Endothelial cell (in vitro differentiated cells): ENCODE results near the gene CHRNA3. TPM values are rescaled to one million over a fixed set of nuclear protein-coding genes. Genes with fewer than 3 reads are reported as not detected.

Source experiments
- DNase-seq: peaks from one replicate; pipeline ENCODE4 v3.0.0; 2021; ENCODE audit warnings: low spot score
- H3K27ac Mint-ChIP-seq: one replicate; pipeline ENCODE4 v1.8.0; 2021; ENCODE audit warnings: mixed read lengths, inconsistent platforms; ENCODE audit not compliant: unreplicated experiment
- H3K27me3 Mint-ChIP-seq: one replicate; pipeline ENCODE4 v1.8.0; 2021; ENCODE audit warnings: mild to moderate bottlenecking, moderate library complexity, mixed read lengths, inconsistent platforms; ENCODE audit not compliant: unreplicated experiment
- H3K36me3 Mint-ChIP-seq: one replicate; pipeline ENCODE4 v1.8.0; 2021; ENCODE audit warnings: mild to moderate bottlenecking, low read depth, mixed read lengths, inconsistent platforms; ENCODE audit not compliant: unreplicated experiment
- H3K4me1 Mint-ChIP-seq: one replicate; pipeline ENCODE4 v1.8.0; 2021; ENCODE audit warnings: mild to moderate bottlenecking, mixed read lengths, inconsistent platforms; ENCODE audit not compliant: unreplicated experiment
- H3K4me3 Mint-ChIP-seq: one replicate; pipeline ENCODE4 v1.8.0; 2021; ENCODE audit warnings: mild to moderate bottlenecking, mixed read lengths, inconsistent platforms; ENCODE audit not compliant: unreplicated experiment
- H3K9me3 Mint-ChIP-seq: one replicate; pipeline ENCODE4 v1.8.0; 2021; ENCODE audit warnings: mixed read lengths, inconsistent platforms; ENCODE audit not compliant: unreplicated experiment
- CTCF ChIP-seq: fragments of 200-600 bp; sonication (generic); IDR thresholded peaks from one replicate; pipeline ENCODE4 v1.5.0; 2021; ENCODE audit warnings: antibody characterized with exemption; ENCODE audit not compliant: unreplicated experiment
- total RNA-seq: library from RNA; stranded (reverse); fragmentation: NEBNext Ultra II Directional; extraction: Animal tissue kit (Norgen Biotek cat#: 25700); gene quantifications from one replicate; pipeline ENCODE4 v1.2.1, GENCODE V29; 2021; ENCODE audit not compliant: unreplicated experiment

Gene CHRNA3
- total RNA-seq, 1 donor from 2014 or later: 0.74 TPM

DNA sequence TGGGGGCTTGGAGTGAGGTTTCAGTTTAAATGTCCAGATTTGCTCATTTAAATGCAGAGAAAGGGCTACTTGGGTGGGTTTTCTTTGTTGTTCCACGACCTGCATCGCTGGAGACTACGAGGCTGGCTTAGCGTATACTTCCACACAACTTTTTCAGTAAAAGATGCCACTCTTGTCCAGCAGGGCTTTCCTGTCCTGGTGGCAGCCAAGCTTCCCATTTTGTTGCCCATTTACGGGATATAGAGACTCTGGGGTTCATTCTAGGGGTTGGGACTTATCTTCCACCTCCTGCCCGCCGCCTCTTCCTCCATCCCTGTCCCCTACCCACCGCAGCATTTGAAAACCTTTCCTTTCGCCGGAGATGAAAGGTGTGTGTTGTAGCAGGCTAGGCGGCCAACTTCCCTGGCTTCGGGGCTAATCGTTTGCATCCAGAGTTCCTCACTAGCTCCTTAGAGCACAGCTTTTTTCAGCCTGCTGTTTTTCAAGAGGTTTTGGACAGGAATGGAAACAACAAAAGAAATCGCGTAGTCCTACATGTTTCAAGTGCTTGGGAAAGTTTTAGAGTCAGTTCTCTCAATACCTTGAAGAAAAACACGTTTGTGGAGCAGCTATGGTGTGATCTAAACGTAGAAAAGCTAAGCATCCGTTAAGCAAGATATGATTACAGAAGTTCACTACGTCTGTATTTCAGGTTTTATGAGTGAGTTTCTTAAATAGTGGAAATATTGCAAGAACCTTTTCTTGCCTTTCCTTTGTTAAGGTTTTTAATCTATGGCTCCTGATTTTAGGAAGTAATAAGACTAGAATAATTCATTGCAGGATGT lies 54.6 kb downstream of the CHRNA3 start:
- Mint-ChIP-seq H3K9me3 (no peaks in the 10 kb centered on the region), H3K36me3 (no peaks in the 10 kb centered on the region), H3K4me3 (peak overlapping the region; percentile 98), H3K27me3 (peaks cover 3% of the 10 kb centered on the region), H3K27ac (peak overlapping the region; percentile 91), H3K4me1 (peaks cover 24% of the 10 kb centered on the region)
- TF ChIP-seq CTCF: no peak
- no peak for DNase-seq

GRCh38 chr15:78565097-78565950 lies 55.5 kb downstream of the CHRNA3 start, which contains the start of gene CHRNA5:
Gene CHRNA5, plus strand, starts transcription at chr15:78565520. Its CDS starts 200 bp downstream, at chr15:78565720.
- H3K36me3 Mint-ChIP-seq: no peaks in the 10 kb centered on the region
- H3K9me3 Mint-ChIP-seq: no peaks in the 10 kb centered on the region
- peaks cover 24% of the 10 kb centered on the region for H3K4me1 Mint-ChIP-seq
- DNase-seq: peak; percentile 88
- peaks cover 3% of the 10 kb centered on the region for H3K27me3 Mint-ChIP-seq
- TF ChIP-seq CTCF: no peak
- peak within 1 kb of the TSS; percentile 98 for H3K4me3 Mint-ChIP-seq
- H3K27ac Mint-ChIP-seq: peak within 1 kb of the TSS; percentile 91

- H3K27ac Mint-ChIP-seq: peak overlapping the region; percentile 13
- no peak for TF ChIP-seq CTCF
Measured at GRCh38 chr15:78564743-78565096, 56.1 kb downstream of the CHRNA3 start.

GRCh38 chr15:78563092-78563491 lies 57.7 kb downstream of the CHRNA3 start:
- Mint-ChIP-seq H3K27me3 (peaks cover 3% of the 10 kb centered on the region), H3K9me3 (no peaks in the 10 kb centered on the region), H3K4me1 (peaks cover 24% of the 10 kb centered on the region), H3K4me3 (no peak overlapping the region), H3K27ac (no peak overlapping the region), H3K36me3 (no peaks in the 10 kb centered on the region)
- no peak for TF ChIP-seq CTCF
- no peak for DNase-seq

More at GRCh38 chr15:78564743-78565096, 56.1 kb downstream of the CHRNA3 start:
- Mint-ChIP-seq H3K27me3 (peaks cover 3% of the 10 kb centered on the region), H3K36me3 (no peaks in the 10 kb centered on the region), H3K4me1 (peaks cover 24% of the 10 kb centered on the region), H3K9me3 (no peaks in the 10 kb centered on the region), H3K4me3 (peak overlapping the region; percentile 82)
- peak; percentile 6 for DNase-seq
